Nucleus accumbens (tissue), 56 donors: ENCODE results near the gene RAB42.

Experiments used
- DNase-seq, 56 donors: peaks; one replicate each; lab custom pipeline; 2025; lab: John Stamatoyannopoulos, UW

The RAB42 gene

DNA sequence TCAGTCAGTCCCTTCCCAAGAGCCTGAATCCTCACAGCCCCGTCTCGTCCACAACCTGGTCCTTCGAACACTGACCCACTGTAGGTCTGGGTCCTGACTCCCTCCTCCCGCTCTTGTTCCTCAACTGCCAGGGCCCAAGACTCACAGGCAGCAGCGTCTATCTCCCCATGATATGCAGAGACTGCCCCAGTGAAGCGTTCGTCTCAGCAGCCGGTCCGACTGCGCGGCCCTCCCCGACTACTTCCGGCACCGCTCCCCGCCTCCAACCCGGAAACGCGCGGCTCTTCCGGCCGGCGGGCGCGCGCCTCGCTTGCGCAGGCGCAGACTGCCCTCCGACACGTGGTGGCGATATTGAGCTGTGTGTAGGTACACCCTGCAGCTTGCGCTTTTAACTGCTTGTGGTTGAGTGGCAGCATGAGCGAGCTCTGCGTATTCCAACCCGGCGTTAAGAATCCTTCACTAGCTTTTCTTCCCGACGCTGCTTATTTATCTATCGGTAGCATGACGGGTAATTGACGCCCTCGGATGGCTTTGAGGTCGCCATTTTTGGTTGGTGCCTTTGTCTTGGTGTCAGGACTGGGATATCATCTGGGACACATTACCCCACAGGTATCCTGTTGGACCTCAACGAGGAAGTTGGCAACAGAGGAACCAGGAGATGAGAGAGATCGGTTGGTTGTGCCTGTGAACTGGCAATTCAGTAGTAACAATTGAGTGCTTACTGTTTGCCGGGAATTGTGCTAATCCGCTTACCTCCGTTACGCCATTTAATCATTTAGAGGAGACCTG is 51.0 kb downstream of the RAB42 start, which contains the start of gene TAF12:
TSS of gene TAF12 (minus strand) at position 221 of the 789 bp plus-strand sequence. CDS start 20,986 bp downstream, outside the sequence.
- DNase-seq, result peak; percentile 44 to 96 (median 89)

DNA sequence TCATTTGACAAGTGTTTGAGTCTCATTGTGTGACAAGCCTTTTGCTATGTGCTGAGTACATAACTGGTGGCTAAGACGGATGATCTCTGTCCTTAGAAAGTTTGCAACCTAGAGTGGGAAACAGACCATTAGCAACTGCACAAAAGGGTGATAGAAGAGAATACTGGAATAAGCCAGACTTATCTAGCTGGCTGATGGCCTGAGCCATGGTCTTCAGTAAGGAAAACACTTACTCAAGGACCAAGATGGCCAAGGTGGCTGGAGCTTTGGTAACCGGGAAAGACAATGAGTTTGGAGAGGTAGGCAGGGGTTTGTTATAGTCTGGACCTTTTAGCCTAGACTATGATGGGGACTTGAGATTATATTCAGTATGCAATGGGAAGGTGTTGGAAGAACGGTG is 52.4 kb downstream of the RAB42 start:
- no peak for DNase-seq
